HuH-7 (cell line): Measurements from ENCODE around the gene CHSY3.
A peak's percentile ranks its signal among the peaks of the same experiment; 100 is the strongest.

ENCODE experiments used
- DNase-seq: peaks from one replicate; pipeline ENCODE4 v3.0.0; 2011; ENCODE audit warnings: low spot score

CHSY3 gene

GRCh38 chr5:129904102-129904666, at the start of gene CHSY3:
TSS of gene CHSY3 (plus strand) at chr5:129904465.
- DNase-seq, result peak; percentile 71

GRCh38 chr5:129856325-129856724, 47.9 kb upstream of the CHSY3 start:
- DNase-seq, result no peak

- no peak for DNase-seq
Observed at GRCh38 chr5:129857116-129857515, 47.1 kb upstream of the CHSY3 start.

GRCh38 chr5:129858131-129858675, 46.1 kb upstream of the CHSY3 start:
- DNase-seq, result no peak

GRCh38 chr5:129884322-129884721, 19.9 kb upstream of the CHSY3 start:
- DNase-seq, result no peak

- no peak for DNase-seq
Observed at GRCh38 chr5:129899454-129899853, 4.8 kb upstream of the CHSY3 start.

GRCh38 chr5:129902816-129903215, 1.4 kb upstream of the CHSY3 start:
- no peak for DNase-seq

- DNase-seq, result peak; percentile 32
Observed at GRCh38 chr5:129903466-129904101, 681 bp upstream of the CHSY3 start.

- peak; percentile 28 for DNase-seq
Observed at GRCh38 chr5:129904667-129905472, 605 bp downstream of the CHSY3 start.

GRCh38 chr5:129905473-129906176, 1.4 kb downstream of the CHSY3 start:
- DNase-seq, result peak; percentile 24

- DNase-seq, result peak; percentile 31
Observed at GRCh38 chr5:129906177-129906887, 2.1 kb downstream of the CHSY3 start.

GRCh38 chr5:129909225-129909624, 5.0 kb downstream of the CHSY3 start:
- DNase-seq, result no peak

GRCh38 chr5:129912601-129913255, 8.5 kb downstream of the CHSY3 start:
- no peak for DNase-seq

GRCh38 chr5:129915415-129915814, 11.2 kb downstream of the CHSY3 start:
- no peak for DNase-seq

- DNase-seq, result no peak
Observed at GRCh38 chr5:129917224-129917623, 13.0 kb downstream of the CHSY3 start.

GRCh38 chr5:129921204-129921603, 16.9 kb downstream of the CHSY3 start:
- DNase-seq, result no peak

GRCh38 chr5:129930221-129930620, 26.0 kb downstream of the CHSY3 start:
- DNase-seq, result no peak

GRCh38 chr5:129935626-129936025, 31.4 kb downstream of the CHSY3 start:
- no peak for DNase-seq

GRCh38 chr5:129938077-129938476, 33.8 kb downstream of the CHSY3 start:
- DNase-seq, result no peak

GRCh38 chr5:129943936-129944335, 39.7 kb downstream of the CHSY3 start:
- no peak for DNase-seq

- no peak for DNase-seq
Observed at GRCh38 chr5:129945028-129945427, 40.8 kb downstream of the CHSY3 start.
